Endometrial microvascular endothelial cells (primary cell): ENCODE results near the gene TCF23. TPM values are rescaled to one million over a fixed set of nuclear protein-coding genes. Genes with fewer than 3 reads are reported as not detected.

Experiments used
- in situ Hi-C: cut with HindIII; loops from 2 replicates; pipeline ENCODE4 v1.10.0; 2017; ENCODE audit warnings: low sequenced_read_pairs, low pct_unique_long_range_greater_than_20kb; ENCODE audit errors: inconsistent ontology term
- total RNA-seq: library from RNA; depleted of rRNA; stranded (reverse); fragments of >200 nt; gene quantifications from one replicate; pipeline ENCODE4 v1.2.3, GENCODE V29; 2015; ENCODE audit errors: inconsistent ontology term

Gene TCF23
- total RNA-seq, 1 donor from 2014 or later = not detected

- in situ Hi-C loops = no loop called here
These were observed 22.5 kb upstream of the TCF23 start for GRCh38 chr2:27126252-27126710.

GRCh38 chr2:27127883-27128667, 20.7 kb upstream of the TCF23 start:
- in situ Hi-C loops = no loop called here

- in situ Hi-C loops = no loop called here
These were observed 19.9 kb upstream of the TCF23 start for GRCh38 chr2:27128668-27129571.

GRCh38 chr2:27130396-27130795, 18.4 kb upstream of the TCF23 start:
- in situ Hi-C loops = no loop called here

GRCh38 chr2:27131429-27131828, 17.4 kb upstream of the TCF23 start:
- in situ Hi-C loops = no loop called here

GRCh38 chr2:27133195-27133875, 15.5 kb upstream of the TCF23 start:
- in situ Hi-C loops = no loop called here

- in situ Hi-C loops = no loop called here
These were observed 14.7 kb upstream of the TCF23 start, which contains the start of gene PREB for GRCh38 chr2:27133905-27134780. TSS of gene PREB (minus strand) at chr2:27134636. CDS start at chr2:27134421, 215 bp downstream.

GRCh38 chr2:27134781-27135477, 13.9 kb upstream of the TCF23 start:
- in situ Hi-C loops = no loop called here

GRCh38 chr2:27135478-27135955, 13.3 kb upstream of the TCF23 start:
- in situ Hi-C loops = no loop called here

GRCh38 chr2:27136751-27137150, 12.1 kb upstream of the TCF23 start:
- in situ Hi-C loops = no loop called here

- in situ Hi-C loops = no loop called here
These were observed 11.4 kb upstream of the TCF23 start for GRCh38 chr2:27137322-27137935.

- in situ Hi-C loops = no loop called here
These were observed 10.7 kb upstream of the TCF23 start for GRCh38 chr2:27138111-27138510.

GRCh38 chr2:27139310-27139709, 9.5 kb upstream of the TCF23 start, which contains the start of gene PRR30:
TSS of gene PRR30 (minus strand) at chr2:27139410. CDS start at chr2:27138329, 1,081 bp downstream.
- in situ Hi-C loops = no loop called here

GRCh38 chr2:27143285-27143684, 5.5 kb upstream of the TCF23 start:
- in situ Hi-C loops = no loop called here

- in situ Hi-C loops = no loop called here
These were observed 3.1 kb upstream of the TCF23 start for GRCh38 chr2:27145682-27146081.

GRCh38 chr2:27147935-27148334, 869 bp upstream of the TCF23 start:
- in situ Hi-C loops = no loop called here
